HepG2 (cell line): ENCODE data around the gene CCDC7.

Experiments
- ATAD3A ChIP-seq: sonication (generic); formaldehyde crosslinking; IDR thresholded peaks from 2 replicates; pipeline ENCODE4 v1.4.0; 2020; ENCODE audit warnings: missing genetic modification reagents
- CTCF ChIP-seq: sonication (generic); formaldehyde crosslinking; IDR thresholded peaks from 2 replicates; pipeline ENCODE4 v1.5.0; 2020; ENCODE audit warnings: mild to moderate bottlenecking, missing genetic modification reagents, moderate library complexity
- FOSL1 ChIP-seq: sonication (generic); formaldehyde crosslinking; IDR thresholded peaks from 2 replicates; pipeline ENCODE4 v1.9.0; 2021; ENCODE audit warnings: missing genetic modification reagents, borderline replicate concordance
- HDAC1 ChIP-seq: sonication (generic); formaldehyde crosslinking; IDR thresholded peaks from 2 replicates; pipeline ENCODE4 v1.5.1; 2020; ENCODE audit warnings: mild to moderate bottlenecking, missing genetic modification reagents
- HNRNPK ChIP-seq: fragments of 200-400 bp; formaldehyde crosslinking; IDR thresholded peaks from 2 replicates; pipeline ENCODE4 v1.6.1; 2018; ENCODE audit warnings: low read length, low read depth, moderate library complexity, mild to moderate bottlenecking; ENCODE audit not compliant: poor library complexity, severe bottlenecking
- POLR2A ChIP-seq, 2 experiments: IDR thresholded peaks; 2 replicates each; pipeline ENCODE4 v1.6.1; 2011; ENCODE audit warnings: low read depth in 2 of 2, low read length in 2 of 2, mild to moderate bottlenecking in 1 of 2, moderate library complexity in 1 of 2; ENCODE audit not compliant: insufficient read depth in 1 of 2
- TBP ChIP-seq: sonication (generic); formaldehyde crosslinking; IDR thresholded peaks from 2 replicates; pipeline ENCODE4 v1.5.0; 2020; ENCODE audit warnings: missing genetic modification reagents

- no peak for TF ChIP-seq FOSL1 (CRISPR knock-in tag)
- TF ChIP-seq HDAC1, result no peak
- TF ChIP-seq TBP (CRISPR knock-in tag), result no peak
- TF ChIP-seq POLR2A (IDR thresholded peaks at IDR 0.05; ENCODE audit: insufficient read depth in 1 of 2, low read depth in 2 of 2, low read length in 2 of 2), result no peak
- no peak for TF ChIP-seq HNRNPK
- no peak for TF ChIP-seq CTCF
- TF ChIP-seq ATAD3A, result no peak
Observed at GRCh38 chr10:32501906-32502305, 56.0 kb downstream of the CCDC7 start.
